ENCODE measurements around the gene SSX4B. TPM values are rescaled to one million over a fixed set of nuclear protein-coding genes. Genes with fewer than 3 reads are reported as not detected.

Gene SSX4B
- total RNA-seq, 1 experiment from 2014 or later: not detected

DNA sequence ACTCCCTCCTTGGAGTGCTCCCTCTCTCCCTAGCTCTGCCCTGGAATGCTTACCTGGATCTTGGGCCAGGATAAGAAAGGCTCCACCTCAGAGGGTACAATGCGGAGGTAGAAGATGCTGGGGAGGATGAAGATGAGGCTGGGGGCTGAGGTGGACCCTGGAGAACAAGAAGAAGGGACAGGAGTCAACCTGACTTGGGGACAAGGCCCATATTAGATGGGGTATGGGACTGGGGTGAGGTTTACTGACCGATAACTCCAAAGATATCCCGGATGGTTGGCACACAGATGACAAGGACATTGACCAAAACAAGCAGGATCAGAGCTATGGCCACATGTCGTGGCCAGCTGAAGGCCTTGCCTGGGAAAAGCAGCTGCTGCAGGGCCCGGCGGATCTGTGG is 47.7 kb upstream of the SSX4B start:
- no TSS peak for BruUV-seq (replicated peaks)
- no peak overlapping the region for H3K9ac ChIP-seq (ENCODE audit: low read length)
- intact Hi-C loops (cut with micrococcal nuclease): no loop called here

DNA sequence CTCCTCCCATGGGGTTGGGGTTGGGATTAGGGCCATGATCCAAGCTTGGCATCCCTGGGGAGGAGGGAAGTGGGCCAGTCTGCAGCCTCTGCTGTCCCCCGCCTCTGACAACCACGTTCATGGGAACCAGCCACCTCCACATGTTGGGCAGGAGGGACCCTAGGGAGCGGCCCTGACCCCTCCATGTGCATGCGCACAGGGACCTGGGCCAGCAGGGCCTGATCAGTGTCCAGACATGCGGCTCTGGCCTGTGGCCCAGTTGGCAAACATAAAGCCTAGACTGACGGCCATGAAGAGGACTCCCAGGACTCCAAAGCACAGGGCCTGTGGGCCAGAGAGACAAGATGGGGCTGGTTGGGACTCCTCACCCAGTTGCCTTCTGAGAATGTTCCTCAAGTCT is 47.0 kb upstream of the SSX4B start:
- Histone ChIP-seq H3K9ac (ENCODE audit: low read length) (no peak overlapping the region), H3K9me3 (ENCODE audit: low read length) (no peaks in the 10 kb centered on the region), H3F3A (ENCODE audit: low read length, unreplicated experiment) (no peaks in the 10 kb centered on the region), H3K4me3 (ENCODE audit: low read length) (no peak overlapping the region), H3K79me2 (ENCODE audit: low read length) (no peaks in the 10 kb centered on the region), H3K27me3 (ENCODE audit: low read length) (no peaks in the 10 kb centered on the region), H4K20me1 (ENCODE audit: low read length) (no peaks in the 10 kb centered on the region), H3K4me1 (ENCODE audit: insufficient read depth, low read length) (peaks cover 1% of the 10 kb centered on the region; the same call in 1 of the 2 replicates), H3K36me3 (ENCODE audit: low read depth, low read length) (no peaks in the 10 kb centered on the region), H3K9me2 (replicated peaks; ENCODE audit: low read length) (no peaks in the 10 kb centered on the region), H3K4me2 (ENCODE audit: low read length) (no peak overlapping the region), H2AFZ (ENCODE audit: low read length) (no peak overlapping the region), H3K27ac (ENCODE audit: low read length) (no peak overlapping the region)
- POLR2A ChIA-PET (ENCODE audit: unreplicated experiment): no interaction called here
- DNase-seq: no peak
- TF ChIP-seq, protein P1, sequence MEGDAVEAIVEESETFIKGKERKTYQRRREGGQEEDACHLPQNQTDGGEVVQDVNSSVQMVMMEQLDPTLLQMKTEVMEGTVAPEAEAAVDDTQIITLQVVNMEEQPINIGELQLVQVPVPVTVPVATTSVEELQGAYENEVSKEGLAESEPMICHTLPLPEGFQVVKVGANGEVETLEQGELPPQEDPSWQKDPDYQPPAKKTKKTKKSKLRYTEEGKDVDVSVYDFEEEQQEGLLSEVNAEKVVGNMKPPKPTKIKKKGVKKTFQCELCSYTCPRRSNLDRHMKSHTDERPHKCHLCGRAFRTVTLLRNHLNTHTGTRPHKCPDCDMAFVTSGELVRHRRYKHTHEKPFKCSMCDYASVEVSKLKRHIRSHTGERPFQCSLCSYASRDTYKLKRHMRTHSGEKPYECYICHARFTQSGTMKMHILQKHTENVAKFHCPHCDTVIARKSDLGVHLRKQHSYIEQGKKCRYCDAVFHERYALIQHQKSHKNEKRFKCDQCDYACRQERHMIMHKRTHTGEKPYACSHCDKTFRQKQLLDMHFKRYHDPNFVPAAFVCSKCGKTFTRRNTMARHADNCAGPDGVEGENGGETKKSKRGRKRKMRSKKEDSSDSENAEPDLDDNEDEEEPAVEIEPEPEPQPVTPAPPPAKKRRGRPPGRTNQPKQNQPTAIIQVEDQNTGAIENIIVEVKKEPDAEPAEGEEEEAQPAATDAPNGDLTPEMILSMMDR (conservative IDR thresholded peaks at IDR 0.05; ENCODE audit: low read depth, low read length): no peak
- TF ChIP-seq EZH2 (IDR thresholded peaks at IDR 0.05; ENCODE audit: low read length, unreplicated experiment): no peak
- no peak for TF ChIP-seq EZH2phosphoT487 (IDR thresholded peaks at IDR 0.05; ENCODE audit: borderline replicate concordance, low read length)
- intact Hi-C loops (cut with micrococcal nuclease): no loop called here
- no TSS peak for BruUV-seq (replicated peaks)
- CTCF ChIA-PET: no interaction called here
- no peak for ATAC-seq

More for the DNA sequence above, 47.7 kb upstream of the SSX4B start:
- H3K9me3 ChIP-seq (ENCODE audit: low read length): no peaks in the 10 kb centered on the region
- H3K27ac ChIP-seq (ENCODE audit: low read length): no peak overlapping the region
- ATAC-seq: no peak
- no peak overlapping the region for H2AFZ ChIP-seq (ENCODE audit: low read length)
- no peak overlapping the region for H3K4me2 ChIP-seq (ENCODE audit: low read length)
- no peaks in the 10 kb centered on the region for H3F3A ChIP-seq (ENCODE audit: low read length, unreplicated experiment)
- no peak overlapping the region for H3K4me3 ChIP-seq (ENCODE audit: low read length)
- CTCF ChIA-PET: no interaction called here
- TF ChIP-seq EZH2 (IDR thresholded peaks at IDR 0.05; ENCODE audit: low read length, unreplicated experiment) (no peak), EZH2phosphoT487 (IDR thresholded peaks at IDR 0.05; ENCODE audit: borderline replicate concordance, low read length) (no peak)
- TF ChIP-seq, protein P1 (conservative IDR thresholded peaks at IDR 0.05; ENCODE audit: low read depth, low read length): no peak
- H4K20me1 ChIP-seq (ENCODE audit: low read length): no peaks in the 10 kb centered on the region
- POLR2A ChIA-PET (ENCODE audit: unreplicated experiment): no interaction called here
- no peaks in the 10 kb centered on the region for H3K27me3 ChIP-seq (ENCODE audit: low read length)
- H3K4me1 ChIP-seq (ENCODE audit: insufficient read depth, low read length): peaks cover 6% of the 10 kb centered on the region
- H3K36me3 ChIP-seq (ENCODE audit: low read depth, low read length): no peaks in the 10 kb centered on the region
- no peaks in the 10 kb centered on the region for H3K9me2 ChIP-seq (replicated peaks; ENCODE audit: low read length)
- no peak for DNase-seq
- H3K79me2 ChIP-seq (ENCODE audit: low read length): no peaks in the 10 kb centered on the region

DNA sequence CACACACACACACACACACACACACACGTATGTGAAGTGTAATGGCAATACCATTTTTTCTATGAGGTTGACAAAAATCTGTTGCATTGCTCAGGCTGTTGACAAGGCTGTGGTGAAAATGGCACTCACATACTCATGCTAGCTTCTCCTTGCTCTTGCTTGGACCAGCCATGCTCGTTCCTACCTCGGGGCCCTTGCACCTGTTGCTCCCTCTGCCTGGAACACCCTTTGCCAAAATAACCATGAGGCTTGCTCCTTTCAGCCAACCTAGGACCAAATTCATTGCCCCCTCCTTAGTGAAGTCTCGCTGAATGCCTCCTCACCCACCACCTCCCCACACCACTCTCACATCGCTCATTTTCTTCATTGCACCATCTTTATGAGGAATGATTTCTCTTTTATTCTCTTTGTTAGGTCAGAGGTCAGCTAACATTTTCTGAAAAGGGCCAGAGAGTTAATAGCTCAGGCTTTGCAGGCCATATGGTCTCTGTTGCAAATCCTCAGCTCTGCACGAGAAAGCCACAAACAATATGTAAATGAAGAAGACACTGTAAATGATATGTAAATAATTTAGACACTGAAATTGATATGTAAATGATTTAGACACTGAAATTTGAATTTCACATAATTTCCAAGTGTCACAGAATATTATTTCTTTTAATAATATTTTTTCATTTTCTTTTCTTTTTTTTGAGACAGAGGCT is 45.0 kb upstream of the SSX4B start:
- H3K9ac ChIP-seq (ENCODE audit: low read length): no peak overlapping the region
- no TSS peak for BruUV-seq (replicated peaks)
- no peaks in the 10 kb centered on the region for H3K27me3 ChIP-seq (ENCODE audit: low read length)
- DNase-seq: no peak
- intact Hi-C loops (cut with micrococcal nuclease): no loop called here
- no peaks in the 10 kb centered on the region for H3K4me1 ChIP-seq (ENCODE audit: insufficient read depth, low read length)
- no peaks in the 10 kb centered on the region for H3F3A ChIP-seq (ENCODE audit: low read length, unreplicated experiment)
- H2AFZ ChIP-seq (ENCODE audit: low read length): no peak overlapping the region
- H3K9me2 ChIP-seq (replicated peaks; ENCODE audit: low read length): no peaks in the 10 kb centered on the region
- H4K20me1 ChIP-seq (ENCODE audit: low read length): no peaks in the 10 kb centered on the region
- TF ChIP-seq, protein P1 (conservative IDR thresholded peaks at IDR 0.05; ENCODE audit: low read depth, low read length): no peak
- TF ChIP-seq EZH2 (IDR thresholded peaks at IDR 0.05; ENCODE audit: low read length, unreplicated experiment) (no peak), EZH2phosphoT487 (IDR thresholded peaks at IDR 0.05; ENCODE audit: borderline replicate concordance, low read length) (no peak)
- H3K79me2 ChIP-seq (ENCODE audit: low read length): no peaks in the 10 kb centered on the region
- ChIA-PET POLR2A (ENCODE audit: unreplicated experiment) (no interaction called here), CTCF (no interaction called here)
- ATAC-seq: no peak
- H3K36me3 ChIP-seq (ENCODE audit: low read depth, low read length): no peaks in the 10 kb centered on the region
- H3K4me3 ChIP-seq (ENCODE audit: low read length): no peak overlapping the region
- H3K4me2 ChIP-seq (ENCODE audit: low read length): no peak overlapping the region
- no peak overlapping the region for H3K27ac ChIP-seq (ENCODE audit: low read length)
- H3K9me3 ChIP-seq (ENCODE audit: low read length): no peaks in the 10 kb centered on the region
